ENCODE data around the gene TSC22D1.
"Not testable (repeated sequence)": the region's sequence is repeated elsewhere in the genome, so short reads cannot be mapped to it uniquely, and the experiment has no call there.

Gene TSC22D1

DNA sequence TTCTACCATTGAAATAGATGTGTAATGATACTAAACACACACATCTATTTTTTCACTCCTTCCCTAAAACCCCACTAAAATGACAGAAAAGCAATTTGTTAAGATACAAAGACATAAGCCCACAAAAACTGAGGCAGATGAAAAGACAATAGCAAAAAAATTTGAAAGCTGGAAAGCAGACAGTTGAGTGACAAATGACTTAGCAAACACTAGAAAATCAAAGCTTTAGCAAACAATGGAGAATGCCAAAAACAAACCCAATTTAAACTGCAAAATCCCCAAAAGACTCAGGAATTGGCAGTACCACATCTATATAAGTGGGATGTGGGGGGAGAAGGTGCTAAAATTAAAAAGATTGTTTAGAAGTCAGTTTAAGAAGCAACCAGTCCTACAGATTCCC lies 9.5 kb downstream of the TSC22D1 start:
- DNase-seq: no peak

DNA sequence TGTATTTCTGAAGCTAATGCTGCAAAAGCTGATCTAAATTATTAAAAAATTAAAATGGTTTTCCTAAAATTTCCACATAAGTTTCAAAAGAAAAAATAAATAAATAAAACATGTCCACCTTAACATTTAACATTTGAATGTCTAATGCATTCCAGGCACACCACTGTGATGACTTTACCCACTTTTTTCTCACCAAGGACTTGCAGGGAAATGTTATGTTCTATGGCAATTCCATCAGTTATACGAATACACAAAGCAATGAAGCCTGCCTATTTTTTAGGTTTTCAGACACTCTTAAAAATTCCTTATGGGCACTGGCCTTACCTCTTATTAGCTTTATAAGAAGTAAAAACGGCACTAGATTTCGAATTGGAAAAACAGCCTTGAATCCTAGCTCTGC lies 10.2 kb downstream of the TSC22D1 start:
- DNase-seq: no peak

DNA sequence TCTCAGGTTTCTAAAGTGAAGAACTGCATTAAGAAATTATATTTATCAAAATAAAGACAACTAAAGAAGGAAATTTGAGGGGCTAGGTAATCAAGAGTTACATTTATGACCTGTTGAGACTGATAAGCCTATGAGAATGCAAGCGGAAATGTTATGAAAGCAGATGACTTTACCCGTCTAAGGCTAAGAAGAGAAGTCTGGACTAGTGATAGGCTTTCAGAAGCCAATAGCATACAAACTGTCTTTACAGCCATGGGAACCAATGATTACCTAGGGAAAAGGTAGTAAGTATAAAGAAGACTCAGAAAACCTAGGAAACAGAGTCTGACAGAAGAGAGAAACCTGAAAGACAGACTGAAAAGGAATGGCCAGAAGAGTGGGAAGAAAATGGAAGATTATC lies 11.2 kb downstream of the TSC22D1 start:
- DNase-seq: no peak

DNA sequence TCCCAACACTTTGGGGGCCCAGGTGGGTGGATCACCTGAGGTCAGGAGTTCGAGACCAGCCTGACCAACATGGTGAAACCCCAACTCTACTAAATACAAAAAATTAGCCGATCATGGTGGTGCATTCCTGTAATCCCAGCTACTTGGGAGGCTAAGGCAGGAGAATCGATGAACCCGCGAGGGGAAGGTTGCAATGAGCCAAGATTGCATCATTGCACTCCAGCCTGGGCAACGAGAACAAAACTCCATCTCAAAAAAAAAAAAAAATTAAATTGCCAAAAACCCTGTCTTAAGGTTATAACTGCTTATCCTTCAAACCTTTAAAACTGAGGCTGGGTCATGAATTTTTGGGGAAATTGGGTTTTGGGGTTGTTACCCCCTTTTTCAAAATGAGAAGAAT lies 13.3 kb downstream of the TSC22D1 start:
- not testable (repeated sequence) for DNase-seq

DNA sequence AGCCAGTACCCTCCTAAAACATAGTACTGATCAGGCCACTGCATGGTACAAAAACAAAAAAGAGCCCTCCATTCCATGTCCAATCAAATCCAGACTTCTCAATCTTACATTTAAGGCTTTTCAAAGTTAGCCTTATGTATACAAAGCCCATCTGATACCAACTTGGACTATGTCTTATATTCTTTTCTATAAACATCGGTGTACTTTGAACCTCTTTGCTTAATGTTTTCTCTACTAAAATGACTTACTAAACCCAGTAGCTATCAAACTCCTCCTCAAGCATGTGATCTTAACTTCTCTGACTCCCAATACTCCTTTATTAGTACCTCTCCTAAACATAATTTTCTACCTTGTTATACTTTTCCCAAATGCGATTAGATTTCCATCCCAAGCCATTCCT lies 14.8 kb downstream of the TSC22D1 start:
- no peak for DNase-seq

DNA sequence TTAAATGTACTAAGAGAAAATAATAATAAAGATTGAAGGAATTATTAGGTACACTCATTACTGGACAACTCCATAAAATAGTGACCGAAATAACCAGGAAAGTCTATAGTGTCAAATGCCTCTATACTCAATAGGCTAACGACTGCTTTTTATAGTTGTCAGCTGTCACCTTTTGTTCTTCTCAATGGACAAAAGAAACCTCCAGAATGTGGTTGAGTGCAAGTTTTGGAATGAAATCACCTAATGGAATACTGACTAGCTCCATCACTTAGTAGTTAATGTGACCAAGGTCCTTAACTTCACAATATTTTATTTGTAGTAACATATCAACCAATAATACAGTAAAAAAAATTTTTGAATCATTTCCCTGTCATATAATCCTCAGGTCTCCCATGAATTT lies 18.1 kb downstream of the TSC22D1 start:
- DNase-seq: no peak

DNA sequence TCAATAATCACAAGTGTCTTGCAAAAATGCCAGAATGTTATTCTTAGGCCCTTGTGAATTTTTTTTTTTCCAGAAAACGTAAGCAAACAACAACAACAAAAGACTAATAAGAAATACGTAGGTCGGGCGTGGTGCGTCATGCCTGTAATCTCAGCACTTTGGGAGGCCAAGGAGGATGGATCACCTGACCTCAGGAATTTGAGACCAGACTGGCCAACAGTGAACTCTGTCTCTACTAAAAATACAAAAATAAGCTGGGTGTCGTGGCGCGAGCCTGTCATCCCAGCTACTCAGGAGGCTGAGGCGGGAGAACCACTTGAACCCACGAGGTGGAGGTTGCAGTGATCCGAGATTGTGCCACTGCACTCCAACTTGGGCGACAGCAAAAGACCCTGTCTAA lies 20.9 kb downstream of the TSC22D1 start:
- no peak for DNase-seq

DNA sequence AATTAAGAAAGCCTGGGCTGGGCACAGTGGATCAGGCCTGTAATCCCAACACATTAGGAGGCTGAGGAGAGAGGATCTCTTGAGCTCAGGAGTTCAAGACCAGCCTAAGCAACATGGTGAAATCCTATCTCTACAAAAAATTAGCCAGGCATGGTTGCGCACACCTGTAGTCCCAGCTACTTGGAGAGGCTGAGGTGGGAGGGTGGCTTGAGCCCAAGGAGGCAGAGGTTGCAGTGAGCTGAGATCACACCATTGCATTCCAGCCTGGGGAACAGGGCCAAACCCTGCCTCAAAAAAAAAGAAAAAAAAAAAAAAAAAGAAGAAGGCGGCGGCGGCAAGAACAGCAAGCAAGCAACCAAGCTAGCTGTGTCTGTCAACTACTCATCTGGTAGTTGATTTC lies 26.7 kb downstream of the TSC22D1 start:
- DNase-seq: no peak

DNA sequence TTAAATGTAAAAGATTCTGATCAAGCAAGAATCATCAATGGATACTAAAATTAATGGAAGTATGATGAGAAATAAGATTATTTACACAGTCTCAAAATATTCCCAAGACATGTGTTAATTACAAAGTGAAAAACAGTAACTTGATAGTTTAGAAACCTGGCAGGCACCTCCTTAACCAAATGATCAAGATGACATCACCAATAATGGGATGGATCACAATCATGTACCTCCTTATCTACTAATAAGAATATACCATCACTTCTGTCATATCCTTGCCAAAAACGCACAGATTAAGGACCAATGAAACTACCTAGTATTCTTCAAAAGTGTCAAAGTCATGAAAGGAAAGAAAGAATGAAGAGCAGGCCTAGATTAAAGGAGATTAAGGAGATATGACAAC lies 30.0 kb downstream of the TSC22D1 start:
- DNase-seq: no peak

DNA sequence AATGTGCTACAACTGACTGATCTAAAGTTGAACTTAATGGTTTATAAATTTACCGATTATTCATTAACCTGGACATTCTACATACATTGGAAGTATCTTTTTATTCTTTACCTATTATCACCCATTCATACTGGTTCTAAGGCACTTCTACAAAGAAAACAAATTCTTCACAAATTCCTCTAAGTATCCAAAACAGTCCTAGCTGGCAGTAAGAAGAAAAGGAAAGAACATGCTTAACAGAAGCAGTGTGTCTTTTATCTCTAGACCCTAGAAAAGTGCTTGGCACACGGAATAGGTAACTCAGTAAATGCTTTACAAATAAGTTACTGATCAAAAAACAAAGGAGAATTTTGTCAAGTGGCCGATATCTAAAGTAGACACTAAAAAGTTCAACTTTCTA lies 32.8 kb downstream of the TSC22D1 start:
- no peak for DNase-seq

DNA sequence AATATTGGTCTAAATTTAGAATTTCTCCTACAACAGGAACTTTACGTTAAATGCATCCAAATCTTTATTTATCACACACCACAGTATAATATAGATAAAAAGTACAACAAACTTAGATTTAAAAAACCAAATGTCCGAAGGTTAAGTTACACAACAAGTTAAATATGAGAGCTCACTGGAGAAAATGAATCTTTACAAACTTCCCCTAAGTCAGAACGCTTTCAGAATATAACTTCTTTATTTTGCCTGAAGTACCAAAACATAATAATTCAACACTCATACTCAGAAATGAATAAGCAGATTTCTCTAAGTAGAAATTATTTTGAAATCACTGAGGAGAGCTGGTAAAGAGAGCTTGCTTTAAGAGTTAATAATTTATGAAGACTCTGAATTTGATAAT lies 33.8 kb downstream of the TSC22D1 start:
- DNase-seq: no peak

DNA sequence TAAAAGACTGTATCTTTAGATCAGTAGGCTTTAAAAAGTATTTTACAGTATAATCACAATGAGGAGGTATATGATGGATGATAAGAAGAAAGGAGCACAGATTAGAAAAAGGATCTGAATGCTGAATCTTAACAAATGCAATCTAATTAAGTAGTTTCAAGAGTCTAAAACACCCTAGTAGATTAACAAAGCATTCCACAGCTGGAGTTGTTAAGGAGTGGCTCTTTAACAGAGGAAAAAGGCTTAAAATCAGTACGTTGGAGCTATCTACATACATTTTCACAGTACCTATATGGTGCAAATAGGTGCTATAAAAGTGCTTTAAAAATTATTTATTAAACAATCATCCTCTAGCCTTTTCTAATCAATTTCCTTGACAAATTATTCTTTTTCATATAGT lies 34.5 kb downstream of the TSC22D1 start:
- no peak for DNase-seq

DNA sequence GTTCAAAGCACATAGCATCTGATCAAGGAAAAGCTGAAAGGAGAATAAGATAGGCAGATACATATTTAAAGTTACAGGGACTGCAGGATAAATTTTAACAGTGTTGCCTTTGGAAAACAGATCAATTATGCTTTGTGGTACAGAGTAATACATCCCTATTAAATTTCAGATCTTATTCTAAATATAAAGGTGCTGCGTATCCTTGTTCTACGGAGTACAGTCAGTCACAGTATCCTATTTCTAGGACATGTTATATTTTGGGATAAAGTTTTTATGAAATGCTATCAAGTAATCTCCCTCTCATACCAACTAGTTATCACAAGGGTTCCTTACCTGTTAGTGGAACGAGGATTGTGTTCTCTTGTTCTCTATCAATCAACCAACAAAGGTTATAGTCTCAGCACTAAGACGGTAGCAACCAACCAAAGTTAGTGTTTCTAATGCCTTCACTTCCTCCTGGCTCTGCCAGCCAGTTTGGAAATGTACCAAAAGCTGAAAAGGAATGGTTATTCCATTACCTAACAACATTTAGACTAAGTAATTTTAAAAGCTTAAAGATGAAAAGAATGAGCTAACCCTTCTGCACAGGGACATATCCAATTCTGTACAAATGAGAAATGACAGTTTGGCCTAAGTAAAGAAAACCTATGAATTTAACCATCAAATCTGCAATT lies 35.2 kb downstream of the TSC22D1 start:
- no peak for DNase-seq

DNA sequence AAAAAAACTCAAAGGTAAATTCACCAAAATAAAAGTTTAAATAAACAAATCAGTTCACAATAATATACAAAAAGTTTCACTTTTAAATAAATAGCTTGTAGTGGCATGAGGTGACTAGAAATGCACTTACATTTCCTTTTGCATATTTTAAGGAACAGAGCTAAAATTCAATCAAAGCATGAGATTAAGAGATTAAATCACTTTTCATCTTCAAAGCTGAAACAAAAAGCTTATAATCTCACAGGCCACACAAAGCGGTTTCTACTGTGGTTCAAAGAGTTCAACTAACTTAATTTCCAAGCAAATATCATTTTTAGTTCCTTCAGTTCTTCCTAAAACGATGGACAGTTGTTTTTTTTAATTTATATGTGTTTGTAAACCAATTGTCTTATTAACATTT lies 38.9 kb downstream of the TSC22D1 start:
- DNase-seq: no peak

DNA sequence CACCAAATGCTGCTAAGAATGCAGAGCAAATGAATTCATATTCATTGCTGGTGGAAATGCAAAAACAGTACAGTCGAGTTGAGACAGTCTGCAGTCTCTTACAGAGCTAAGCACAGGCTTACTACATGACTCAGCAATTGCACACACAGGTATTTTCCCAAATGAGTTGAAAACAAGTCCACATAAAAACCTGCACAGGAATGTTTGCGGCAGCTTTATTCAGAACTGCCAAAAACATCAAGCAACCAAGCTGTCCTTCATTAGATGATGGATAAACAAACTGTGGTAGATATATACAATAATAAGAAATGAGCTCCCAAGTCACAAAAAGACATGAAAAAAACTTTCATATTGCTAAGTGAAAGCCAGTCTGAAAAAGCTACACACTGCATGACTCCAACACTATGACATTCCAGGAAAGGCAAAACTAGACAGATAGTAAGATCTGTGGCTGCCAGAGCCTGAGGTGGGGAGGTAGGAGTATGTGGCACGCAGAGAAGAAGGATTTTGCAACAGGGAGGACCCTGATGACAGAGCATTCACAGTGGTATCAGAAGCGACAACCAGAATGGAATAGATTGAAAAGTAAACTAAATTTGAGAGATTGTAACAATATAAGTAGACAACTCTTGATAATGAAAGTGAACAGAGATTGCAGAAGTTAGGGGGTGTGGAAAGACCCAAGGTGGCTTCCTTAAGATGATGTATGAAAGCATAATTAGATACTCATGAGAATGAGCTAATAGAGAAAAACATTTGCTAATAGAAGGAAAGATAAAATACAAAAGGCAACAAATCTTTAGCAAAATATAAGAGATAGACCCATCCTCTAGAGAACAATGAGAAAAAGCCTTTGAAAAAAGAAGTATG lies 52.7 kb downstream of the TSC22D1 start:
- peak in 1 of 2 experiments; percentile 12 for DNase-seq

DNA sequence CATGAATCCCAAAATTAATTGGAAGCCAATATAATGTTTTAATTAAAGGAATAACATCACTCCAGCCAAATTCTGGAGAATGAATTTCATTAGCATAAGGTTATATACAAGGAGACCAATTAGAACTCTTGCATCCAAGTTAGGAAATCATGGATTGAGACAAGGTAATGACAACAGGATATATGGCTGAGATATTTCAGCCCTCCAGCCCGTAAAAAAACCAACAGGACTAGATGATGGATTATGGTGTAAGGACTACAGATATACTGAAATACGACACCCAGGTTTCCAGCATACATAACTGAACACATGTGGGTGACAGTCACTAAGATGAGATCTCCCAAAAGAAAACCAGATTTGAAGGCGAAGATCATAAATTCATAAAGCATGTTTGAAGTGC lies 56.5 kb downstream of the TSC22D1 start:
- no peak for DNase-seq

DNA sequence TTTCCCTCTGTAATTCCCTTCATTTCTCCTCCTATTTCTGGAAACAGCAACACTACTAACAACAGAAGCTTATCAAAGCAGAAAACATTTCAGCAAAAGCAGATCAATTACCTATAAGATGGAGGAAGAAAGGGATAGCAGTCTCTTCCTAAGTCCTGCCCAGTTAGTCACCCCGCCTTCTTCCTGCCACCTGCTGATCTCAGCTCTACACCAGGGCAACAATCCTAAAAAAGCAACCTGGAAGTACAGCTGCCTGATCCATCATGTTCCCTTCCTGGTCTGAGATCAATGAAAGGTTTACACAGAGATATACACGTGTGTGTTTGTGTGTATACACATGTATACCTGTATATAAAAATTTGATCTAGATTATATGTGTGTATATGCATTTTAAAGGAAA lies 59.4 kb downstream of the TSC22D1 start:
- peak in 1 of 2 experiments; percentile 39 for DNase-seq

DNA sequence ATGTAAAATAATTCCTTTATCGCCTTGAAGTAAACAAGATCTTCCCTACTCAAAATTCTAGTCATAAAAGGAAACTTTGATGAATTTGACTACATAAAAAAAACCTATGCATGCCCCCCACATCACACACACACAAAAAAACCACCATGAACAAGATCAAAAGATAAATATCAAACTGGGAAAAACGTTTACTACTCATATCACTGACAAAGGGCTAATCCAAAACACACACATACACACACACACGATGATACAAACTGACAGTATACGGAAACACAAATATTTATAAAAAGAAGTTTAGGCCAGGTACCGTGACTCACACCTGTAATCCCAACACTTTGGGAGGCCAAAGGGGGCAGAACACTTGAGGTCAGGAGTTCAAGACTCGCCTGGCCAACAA lies 61.9 kb downstream of the TSC22D1 start:
- DNase-seq: no peak

DNA sequence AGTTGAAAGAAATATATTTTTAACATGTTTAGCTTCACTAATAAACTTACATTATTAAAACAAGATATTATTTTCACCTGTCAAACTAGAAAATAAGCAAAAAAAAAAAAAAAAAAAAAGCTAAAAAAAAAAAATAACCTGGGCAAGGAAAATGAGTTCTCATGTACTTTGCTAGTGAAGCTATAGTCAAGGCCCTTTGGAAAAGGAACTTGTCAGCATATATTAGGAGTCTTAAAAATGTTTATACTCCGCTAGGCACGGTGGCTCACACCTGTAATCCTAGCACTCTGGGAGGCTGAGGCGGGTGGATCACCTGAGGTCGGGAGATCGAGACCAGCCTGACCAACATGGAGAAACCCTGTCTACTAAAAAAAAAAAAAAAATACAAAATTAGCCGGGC lies 66.3 kb downstream of the TSC22D1 start:
- not testable (repeated sequence) for DNase-seq

DNA sequence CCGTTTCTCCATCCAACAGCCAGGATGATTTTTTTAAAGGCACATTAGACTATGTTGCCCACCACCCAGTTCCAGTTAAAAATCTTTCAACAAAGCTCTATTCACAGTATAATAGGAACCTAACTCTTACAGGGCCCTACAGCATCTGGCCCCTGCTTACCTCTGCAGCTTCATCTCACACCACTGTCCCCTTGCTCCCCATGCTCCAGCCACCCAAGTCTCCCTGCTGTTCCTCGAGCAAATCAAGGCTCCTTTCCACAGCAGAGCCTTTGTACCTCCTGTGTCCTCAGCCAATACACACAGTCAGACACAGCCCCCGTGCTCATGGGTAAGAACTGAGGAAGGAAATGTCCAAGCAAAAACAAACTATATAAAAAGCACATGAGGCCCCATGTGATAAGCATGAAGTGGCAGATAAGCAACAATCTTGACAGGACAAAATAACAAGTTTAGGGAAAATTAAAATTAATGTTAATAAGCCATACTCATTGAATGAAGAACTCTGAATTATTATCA lies 67.5 kb downstream of the TSC22D1 start:
- DNase-seq: no peak

DNA sequence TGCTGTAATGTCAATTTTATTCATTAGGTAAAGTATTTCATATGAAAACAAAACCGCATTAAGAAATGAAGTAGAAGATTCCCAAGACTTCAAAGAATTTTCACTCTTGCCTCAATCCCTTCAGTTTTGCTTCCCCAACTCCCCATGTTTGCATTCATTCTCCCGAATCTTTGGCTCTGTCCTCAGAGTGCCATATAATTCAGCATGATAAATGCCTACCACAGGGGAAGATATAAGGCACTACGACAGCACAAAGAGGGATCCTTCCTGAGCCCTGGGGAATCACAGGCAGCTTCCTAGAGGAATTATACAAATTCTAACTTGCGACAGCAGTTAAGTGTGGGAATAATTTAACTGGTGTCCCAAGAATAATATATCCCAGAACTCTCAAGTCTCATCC lies 68.5 kb downstream of the TSC22D1 start:
- no peak for DNase-seq

DNA sequence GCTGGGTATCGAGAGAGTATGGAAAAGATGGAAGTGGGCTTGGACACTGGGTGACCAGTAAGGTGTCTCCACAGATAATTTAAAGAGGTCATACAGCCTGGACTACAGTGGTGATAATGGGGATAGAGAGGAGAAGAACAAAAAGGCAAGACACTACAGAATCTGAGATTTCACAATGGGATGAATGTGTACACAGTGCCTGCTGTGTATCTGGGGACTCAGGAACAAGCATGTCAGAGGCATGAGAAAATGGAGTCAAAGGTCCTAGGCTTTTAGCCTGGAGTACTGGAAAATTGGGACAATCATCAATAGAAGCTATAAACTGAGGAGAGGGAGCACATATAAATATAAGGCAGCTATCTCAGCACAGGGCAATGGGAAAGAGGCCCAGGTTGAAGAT lies 69.4 kb downstream of the TSC22D1 start:
- no peak for DNase-seq

DNA sequence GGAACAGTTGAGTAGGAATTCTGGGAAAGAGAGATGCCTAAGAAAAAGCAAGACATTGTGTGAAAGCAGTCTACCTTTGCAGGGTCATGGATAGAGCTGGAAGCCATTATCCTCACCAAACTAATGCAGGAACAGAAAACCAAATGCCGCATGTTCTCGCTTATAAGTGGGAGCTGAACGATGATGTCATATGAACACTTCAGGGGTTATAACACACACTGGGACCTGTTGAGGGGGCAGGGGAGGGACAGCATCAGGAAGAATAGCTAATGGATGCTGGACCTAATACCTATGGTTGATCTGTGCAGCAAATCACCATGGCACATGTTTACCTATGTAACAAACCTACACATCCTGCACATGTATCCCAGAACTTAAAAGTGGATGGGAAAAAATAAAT lies 69.9 kb downstream of the TSC22D1 start:
- DNase-seq: no peak

DNA sequence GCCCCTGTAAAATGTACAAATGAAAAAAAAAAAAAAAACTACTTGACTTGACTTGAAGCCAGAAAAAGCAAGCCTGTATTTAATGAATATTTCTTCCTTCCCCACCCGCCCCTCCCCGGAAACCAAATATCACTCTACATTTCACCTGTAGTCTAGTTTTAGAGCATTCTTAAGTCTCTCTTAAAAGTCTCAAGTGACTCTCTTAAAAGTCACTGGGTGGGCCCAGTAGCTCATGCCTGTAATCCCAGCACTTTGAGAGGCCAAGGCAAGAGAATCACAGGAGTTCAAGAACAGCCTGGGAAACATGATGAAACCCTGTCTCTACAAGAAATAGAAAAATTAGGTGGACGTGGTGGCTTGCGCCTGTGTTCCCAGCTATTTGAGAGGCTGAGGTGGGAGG lies 72.0 kb downstream of the TSC22D1 start:
- no peak for DNase-seq
